Keratinocyte (primary cell): Measurements from ENCODE around the gene HPCAL4. TPM values are rescaled to one million over a fixed set of nuclear protein-coding genes. Genes with fewer than 3 reads are reported as not detected.

Source experiments
- DNase-seq: peaks from one replicate; pipeline ENCODE4 v3.0.0-alpha.2; 2011; ENCODE audit warnings: low read depth, missing footprints, low spot score
- FAIRE-seq: peaks from 2 replicates; lab custom pipeline; 2011; peaks lifted over from hg19 to GRCh38; lab: Jason Lieb, UNC
- H2AFZ ChIP-seq: 2 replicates; pipeline ENCODE4 v1.6.0; 2012; ENCODE audit warnings: low read length, control low read depth, inconsistent platforms; ENCODE audit not compliant: control insufficient read depth
- H3K27ac ChIP-seq: 2 replicates; pipeline ENCODE4 v1.5.1; 2011; ENCODE audit warnings: low read length; ENCODE audit not compliant: control insufficient read depth, insufficient read depth
- H3K27me3 ChIP-seq: 3 replicates; pipeline ENCODE4 v1.6.0; 2011; ENCODE audit warnings: low read length; ENCODE audit not compliant: control insufficient read depth, insufficient read depth; ENCODE audit errors: extremely low read depth
- H3K36me3 ChIP-seq, 2 experiments: 2 replicates in 1 of 2; 3 replicates in 1 of 2; pipeline ENCODE4 v1.5.1; 2011; ENCODE audit warnings: low read length in 2 of 2, mild to moderate bottlenecking in 1 of 2; ENCODE audit not compliant: control insufficient read depth in 2 of 2, insufficient read depth in 2 of 2; ENCODE audit errors: extremely low read depth in 1 of 2
- H3K4me1 ChIP-seq: 3 replicates; pipeline ENCODE4 v1.5.1; 2011; ENCODE audit warnings: low read length; ENCODE audit not compliant: control insufficient read depth, insufficient read depth; ENCODE audit errors: extremely low read depth
- H3K4me2 ChIP-seq: 3 replicates; pipeline ENCODE4 v1.6.0; 2011; ENCODE audit warnings: low read depth, low read length; ENCODE audit not compliant: control insufficient read depth, insufficient read depth; ENCODE audit errors: extremely low read depth
- H3K4me3 ChIP-seq, 3 experiments: fragments of 200-600 bp in 1 of 3; sonication (generic) in 1 of 3; 2 replicates in 2 of 3; 3 replicates in 1 of 3; pipeline ENCODE4 v1.5.1; 2011 to 2016; ENCODE audit warnings: low read length in 3 of 3, mild to moderate bottlenecking in 3 of 3, control low read depth in 2 of 3, inconsistent platforms in 1 of 3, low read depth in 1 of 3, mixed read lengths in 1 of 3, mixed run types in 1 of 3, moderate library complexity in 1 of 3; ENCODE audit not compliant: control insufficient read depth in 2 of 3, insufficient read depth in 2 of 3; ENCODE audit errors: extremely low read depth in 1 of 3
- H3K79me2 ChIP-seq: 2 replicates; pipeline ENCODE4 v1.6.0; 2012; ENCODE audit warnings: low read length; ENCODE audit not compliant: control insufficient read depth, insufficient read depth
- H3K9ac ChIP-seq: 3 replicates; pipeline ENCODE4 v1.6.0; 2011; ENCODE audit warnings: low read length; ENCODE audit not compliant: control insufficient read depth, insufficient read depth; ENCODE audit errors: extremely low read depth
- H3K9me1 ChIP-seq: 3 replicates; pipeline ENCODE4 v1.6.0; 2011; ENCODE audit warnings: low read length; ENCODE audit not compliant: control insufficient read depth, insufficient read depth; ENCODE audit errors: extremely low read depth
- H3K9me3 ChIP-seq: 2 replicates; pipeline ENCODE4 v1.5.1; 2012; ENCODE audit warnings: low read depth, low read length; ENCODE audit not compliant: control insufficient read depth
- H4K20me1 ChIP-seq: 3 replicates; pipeline ENCODE4 v1.6.0; 2011; ENCODE audit warnings: low read length; ENCODE audit not compliant: control insufficient read depth, insufficient read depth; ENCODE audit errors: extremely low read depth
- EZH2 ChIP-seq: IDR thresholded peaks from one replicate; pipeline ENCODE4 v1.6.1; 2012; ENCODE audit warnings: inconsistent platforms, mild to moderate bottlenecking, low read length, moderate library complexity
- dilution Hi-C: fragments of 300-500 bp; cut with MboI; formaldehyde crosslinking; loops from one replicate; pipeline ENCODE4 v1.7.0; 2020; ENCODE audit warnings: low sequenced_read_pairs; ENCODE audit not compliant: extremely low pct_ligation_motif_present
- polyA plus RNA-seq, 5 experiments: library from polyadenylated mRNA; depleted of rRNA in 3 of 5; stranded (reverse) in 3 of 5; stranded (forward) in 1 of 5; unstranded in 1 of 5; fragments of >200 nt; gene quantifications; 1 replicate in 1 of 5; 2 replicates in 3 of 5; 3 replicates in 1 of 5; pipeline versions ENCODE4 v1.2.1 to v1.2.3, GENCODE V29; 2011 to 2012; ENCODE audit warnings: missing spikeins in 2 of 5, low read depth in 1 of 5, low replicate concordance in 1 of 5
- TF ChIP-seq, protein P1 (sequence below), 3 experiments: IDR thresholded peaks in 1 of 3; conservative IDR thresholded peaks in 1 of 3; optimal IDR thresholded peaks in 1 of 3; 2 replicates in 2 of 3; 3 replicates in 1 of 3; pipeline versions ENCODE3 to v1.5.1; 2011; ENCODE audit warnings: low read length in 3 of 3, mild to moderate bottlenecking in 3 of 3, moderate library complexity in 2 of 3, control low read depth in 1 of 3, inconsistent platforms in 1 of 3; ENCODE audit not compliant: insufficient read depth in 2 of 3; ENCODE audit errors: extremely low read depth in 1 of 3

Gene HPCAL4
- polyA plus RNA-seq, 1 donor (not counting 4 experiments of a cell fraction or from before 2014, with no cell fraction given), result not detected

DNA sequence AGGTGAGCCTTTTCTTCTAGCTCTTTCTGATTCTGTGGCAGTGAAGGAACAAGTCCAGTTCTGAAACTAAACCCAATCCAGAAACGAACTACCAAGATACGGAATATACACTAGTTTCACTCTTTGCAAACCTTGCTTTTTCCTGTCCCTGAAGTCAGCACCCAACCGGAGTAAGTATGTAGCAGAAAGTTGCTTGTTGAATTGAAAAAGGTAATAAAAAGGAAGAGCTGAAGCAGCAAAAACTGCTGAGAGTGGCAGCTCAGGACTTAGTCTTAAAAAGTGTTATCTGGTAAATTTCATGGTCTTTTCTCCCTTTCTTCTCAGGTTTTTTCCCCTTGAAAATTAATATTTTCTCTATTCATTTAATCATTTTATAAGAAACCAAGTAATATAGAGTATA lies 9.9 kb downstream of the HPCAL4 start:
- Histone ChIP-seq H3K27me3 (peaks cover 44% of the 10 kb centered on the region), H4K20me1 (peaks cover 2% of the 10 kb centered on the region), H3K4me1 (no peaks in the 10 kb centered on the region), H3K36me3 (no peaks in the 10 kb centered on the region), H3K9ac (no peak overlapping the region), H3K4me2 (no peak overlapping the region), H3K4me3 (no peak overlapping the region), H3K9me1 (no peaks in the 10 kb centered on the region), H3K9me3 (no peaks in the 10 kb centered on the region), H2AFZ (no peak overlapping the region), H3K27ac (no peak overlapping the region), H3K79me2 (no peaks in the 10 kb centered on the region)
- no peak for DNase-seq
- TF ChIP-seq, protein P1, sequence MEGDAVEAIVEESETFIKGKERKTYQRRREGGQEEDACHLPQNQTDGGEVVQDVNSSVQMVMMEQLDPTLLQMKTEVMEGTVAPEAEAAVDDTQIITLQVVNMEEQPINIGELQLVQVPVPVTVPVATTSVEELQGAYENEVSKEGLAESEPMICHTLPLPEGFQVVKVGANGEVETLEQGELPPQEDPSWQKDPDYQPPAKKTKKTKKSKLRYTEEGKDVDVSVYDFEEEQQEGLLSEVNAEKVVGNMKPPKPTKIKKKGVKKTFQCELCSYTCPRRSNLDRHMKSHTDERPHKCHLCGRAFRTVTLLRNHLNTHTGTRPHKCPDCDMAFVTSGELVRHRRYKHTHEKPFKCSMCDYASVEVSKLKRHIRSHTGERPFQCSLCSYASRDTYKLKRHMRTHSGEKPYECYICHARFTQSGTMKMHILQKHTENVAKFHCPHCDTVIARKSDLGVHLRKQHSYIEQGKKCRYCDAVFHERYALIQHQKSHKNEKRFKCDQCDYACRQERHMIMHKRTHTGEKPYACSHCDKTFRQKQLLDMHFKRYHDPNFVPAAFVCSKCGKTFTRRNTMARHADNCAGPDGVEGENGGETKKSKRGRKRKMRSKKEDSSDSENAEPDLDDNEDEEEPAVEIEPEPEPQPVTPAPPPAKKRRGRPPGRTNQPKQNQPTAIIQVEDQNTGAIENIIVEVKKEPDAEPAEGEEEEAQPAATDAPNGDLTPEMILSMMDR (optimal IDR thresholded peaks at IDR 0.05 in 1 of 3, IDR thresholded peaks at IDR 0.05 in 1 of 3, conservative IDR thresholded peaks at IDR 0.05 in 1 of 3; ENCODE audit: extremely low read depth in 1 of 3, insufficient read depth in 2 of 3, low read length in 3 of 3), result no peak
- no peak for TF ChIP-seq EZH2
- dilution Hi-C loops, result no loop called here
- FAIRE-seq, result no peak

DNA sequence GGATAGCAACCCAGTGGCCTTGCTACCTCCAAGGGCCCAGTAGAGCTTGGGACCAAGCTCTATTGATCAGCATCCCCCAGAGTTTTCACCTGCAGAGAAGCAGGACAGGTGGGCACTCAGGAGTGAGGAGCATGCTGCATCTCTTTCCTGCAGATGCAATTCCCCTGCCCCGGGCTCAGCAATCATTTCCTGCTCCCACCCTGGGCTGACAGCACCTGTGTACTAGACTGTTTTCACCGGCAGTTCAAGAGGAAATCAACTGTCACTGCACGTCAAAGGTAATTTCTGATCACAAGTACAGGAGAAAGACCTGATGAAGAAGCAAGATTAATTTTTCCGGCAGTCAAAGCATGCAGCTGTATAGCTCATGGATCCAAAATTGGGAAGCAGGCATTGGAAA lies 10.5 kb downstream of the HPCAL4 start:
- peaks cover 43% of the 10 kb centered on the region for H3K27me3 ChIP-seq
- DNase-seq (no peak), FAIRE-seq (no peak)
- no peaks in the 10 kb centered on the region for H3K79me2 ChIP-seq
- no peak overlapping the region for H3K9ac ChIP-seq
- H3K4me1 ChIP-seq, result no peaks in the 10 kb centered on the region
- H3K9me1 ChIP-seq, result no peaks in the 10 kb centered on the region
- H3K4me2 ChIP-seq, result no peak overlapping the region
- no peaks in the 10 kb centered on the region for H3K36me3 ChIP-seq
- no peak overlapping the region for H3K4me3 ChIP-seq
- no peak overlapping the region for H2AFZ ChIP-seq
- dilution Hi-C loops, result no loop called here
- TF ChIP-seq, protein P1 (optimal IDR thresholded peaks at IDR 0.05 in 1 of 3, IDR thresholded peaks at IDR 0.05 in 1 of 3, conservative IDR thresholded peaks at IDR 0.05 in 1 of 3; ENCODE audit: extremely low read depth in 1 of 3, insufficient read depth in 2 of 3, low read length in 3 of 3), result no peak
- no peak for TF ChIP-seq EZH2
- no peaks in the 10 kb centered on the region for H3K9me3 ChIP-seq
- no peak overlapping the region for H3K27ac ChIP-seq
- H4K20me1 ChIP-seq, result peaks cover 2% of the 10 kb centered on the region
